ENCODE measurements around the gene ATP6V0E1. TPM values are rescaled to one million over a fixed set of nuclear protein-coding genes. Genes with fewer than 3 reads are reported as not detected.

The ATP6V0E1 gene
- total RNA-seq, 1 donor from 2014 or later = 95.3 TPM

- Mint-ChIP-seq H3K4me3 (ENCODE audit: unreplicated experiment) (no peak overlapping the region), H3K9me3 (ENCODE audit: unreplicated experiment) (no peaks in the 10 kb centered on the region), H3K4me1 (ENCODE audit: low read depth, unreplicated experiment) (peaks cover 5% of the 10 kb centered on the region), H3K36me3 (ENCODE audit: unreplicated experiment) (no peaks in the 10 kb centered on the region), H3K27ac (ENCODE audit: unreplicated experiment) (no peak overlapping the region), H3K27me3 (ENCODE audit: unreplicated experiment) (peaks cover 4% of the 10 kb centered on the region)
- TF ChIP-seq CTCF (IDR thresholded peaks at IDR 0.05; ENCODE audit: partially characterized antibody, unreplicated experiment) = no peak
- no peak for DNase-seq
These were observed 1.6 kb upstream of the ATP6V0E1 start for GRCh38 chr5:172981931-172982330.

GRCh38 chr5:172984244-172984953 lies 828 bp downstream of the ATP6V0E1 start:
- H3K4me1 Mint-ChIP-seq (ENCODE audit: low read depth, unreplicated experiment) = peaks cover 8% of the 10 kb centered on the region
- peak; percentile 74 for DNase-seq
- H3K36me3 Mint-ChIP-seq (ENCODE audit: unreplicated experiment) = no peaks in the 10 kb centered on the region
- no peaks in the 10 kb centered on the region for H3K9me3 Mint-ChIP-seq (ENCODE audit: unreplicated experiment)
- TF ChIP-seq CTCF (IDR thresholded peaks at IDR 0.05; ENCODE audit: partially characterized antibody, unreplicated experiment) = peak; percentile 37
- H3K27ac Mint-ChIP-seq (ENCODE audit: unreplicated experiment) = peak overlapping the region; percentile 99
- H3K4me3 Mint-ChIP-seq (ENCODE audit: unreplicated experiment) = peak overlapping the region; percentile 98
- peaks cover 4% of the 10 kb centered on the region for H3K27me3 Mint-ChIP-seq (ENCODE audit: unreplicated experiment)

- DNase-seq = no peak
- Mint-ChIP-seq H3K4me1 (ENCODE audit: low read depth, unreplicated experiment) (peaks cover 8% of the 10 kb centered on the region), H3K36me3 (ENCODE audit: unreplicated experiment) (no peaks in the 10 kb centered on the region), H3K27ac (ENCODE audit: unreplicated experiment) (peak overlapping the region; percentile 68), H3K9me3 (ENCODE audit: unreplicated experiment) (no peaks in the 10 kb centered on the region), H3K4me3 (ENCODE audit: unreplicated experiment) (peak overlapping the region; percentile 85), H3K27me3 (ENCODE audit: unreplicated experiment) (peaks cover 4% of the 10 kb centered on the region)
- TF ChIP-seq CTCF (IDR thresholded peaks at IDR 0.05; ENCODE audit: partially characterized antibody, unreplicated experiment) = no peak
These were observed 2.0 kb downstream of the ATP6V0E1 start for GRCh38 chr5:172985596-172985995.

DNA sequence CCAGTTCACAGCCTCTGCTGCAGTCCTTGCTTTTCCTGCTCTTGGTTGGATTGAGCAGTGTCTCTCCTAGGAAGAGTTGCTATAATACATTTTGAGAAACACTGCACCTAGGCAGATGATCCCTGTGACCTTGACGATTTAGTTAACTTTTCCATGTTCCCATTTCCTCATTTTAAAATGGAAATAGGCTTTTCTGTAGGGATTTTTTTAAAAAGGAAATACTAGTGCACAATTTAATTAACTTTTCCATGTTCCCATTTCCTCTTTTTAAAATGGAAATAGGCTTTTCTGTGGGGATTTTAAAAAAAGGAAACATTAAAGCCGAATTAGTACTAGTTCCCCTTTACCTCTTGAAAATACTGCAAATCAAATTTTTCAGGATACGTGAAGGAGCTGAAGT lies 4.7 kb downstream of the ATP6V0E1 start:
- no peak for TF ChIP-seq CTCF (IDR thresholded peaks at IDR 0.05; ENCODE audit: partially characterized antibody, unreplicated experiment)
- Mint-ChIP-seq H3K36me3 (ENCODE audit: unreplicated experiment) (peaks cover 5% of the 10 kb centered on the region), H3K4me1 (ENCODE audit: low read depth, unreplicated experiment) (peaks cover 8% of the 10 kb centered on the region), H3K27ac (ENCODE audit: unreplicated experiment) (no peak overlapping the region), H3K9me3 (ENCODE audit: unreplicated experiment) (peaks cover 3% of the 10 kb centered on the region), H3K27me3 (ENCODE audit: unreplicated experiment) (peaks cover 4% of the 10 kb centered on the region), H3K4me3 (ENCODE audit: unreplicated experiment) (no peak overlapping the region)
- DNase-seq = no peak

DNA sequence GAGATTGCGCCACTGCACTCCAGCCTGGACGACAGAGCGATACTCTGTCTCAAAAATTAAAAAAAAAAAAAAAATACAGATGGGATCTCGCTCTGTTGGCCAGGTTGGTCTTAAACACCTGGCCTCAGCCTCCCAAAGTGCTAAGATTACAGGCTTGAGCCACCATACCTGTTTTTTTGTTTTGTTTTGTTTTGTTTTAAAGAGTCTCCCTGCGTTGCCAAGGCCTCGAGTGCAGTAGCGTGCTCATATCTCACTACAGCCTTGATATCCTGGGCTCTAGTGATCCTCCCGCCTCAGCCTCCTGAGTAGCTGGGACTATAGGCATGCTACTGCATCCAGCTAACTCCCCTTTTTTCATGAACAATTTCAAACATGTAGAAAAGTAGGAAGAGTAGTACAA lies 7.2 kb downstream of the ATP6V0E1 start:
- TF ChIP-seq CTCF (IDR thresholded peaks at IDR 0.05; ENCODE audit: partially characterized antibody, unreplicated experiment) = no peak
- Mint-ChIP-seq H3K4me1 (ENCODE audit: low read depth, unreplicated experiment) (peaks cover 2% of the 10 kb centered on the region), H3K36me3 (ENCODE audit: unreplicated experiment) (peaks cover 5% of the 10 kb centered on the region), H3K27ac (ENCODE audit: unreplicated experiment) (no peak overlapping the region), H3K9me3 (ENCODE audit: unreplicated experiment) (peaks cover 3% of the 10 kb centered on the region), H3K27me3 (ENCODE audit: unreplicated experiment) (no peaks in the 10 kb centered on the region), H3K4me3 (ENCODE audit: unreplicated experiment) (no peak overlapping the region)
- DNase-seq = no peak
